ENCODE measurements around the gene KMT2B. TPM values are rescaled to one million over a fixed set of nuclear protein-coding genes. Genes with fewer than 3 reads are reported as not detected.
A peak's percentile ranks its signal among the peaks of the same experiment; 100 is the strongest.

Gene KMT2B
- total and polyA plus RNA-seq, 2 of the 8 experiments (the other 6 are each of a cell fraction or from before 2014, with no cell fraction given), result 26.7 to 38.6 TPM

DNA sequence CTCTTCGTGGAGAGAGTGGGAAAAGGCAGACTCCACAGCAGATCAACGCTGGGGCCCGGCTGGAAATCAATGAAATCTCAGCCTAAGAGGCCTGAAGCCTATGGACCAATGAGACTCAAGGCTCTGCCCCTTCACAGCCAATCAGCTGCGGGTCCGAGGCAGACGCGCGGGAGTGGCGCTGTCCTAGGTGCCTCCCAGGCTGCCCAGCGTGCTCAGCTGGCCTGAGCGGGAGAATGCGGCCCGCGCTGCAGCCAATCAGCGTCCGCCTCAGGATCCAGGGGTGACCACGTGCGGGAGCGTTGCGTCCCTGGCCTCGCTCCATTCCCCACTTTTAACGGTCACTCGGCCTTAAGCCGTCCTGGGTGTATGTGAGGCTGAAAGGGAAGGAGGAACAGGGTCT is 13.6 kb upstream of the KMT2B start, which contains the start of gene ZBTB32:
TSS of gene ZBTB32 (plus strand) at position 341 of the 400 bp plus-strand sequence. CDS start 10,069 bp downstream, outside the sequence.
- H3K4me1 ChIP-seq (replicated peaks in 1 of 4; ENCODE audit: control insufficient read depth in 3 of 4, insufficient read depth in 4 of 4, low read length in 3 of 4), result peaks cover 0 to 4% (median 3%) of the 10 kb centered on the region in 4 experiments; a peak in 4 of 7 replicates
- 52% methylated on average over 18 of the region's 24 CpGs; no CpG with 5 or more reads in 1 of the 2 experiments for WGBS, 2 experiments (ENCODE audit: extremely low coverage in 1 of 2, insufficient coverage in 1 of 2, insufficient read length in 1 of 2, insufficient replicate concordance in 2 of 2, low coverage in 1 of 2, low lambda C conversion rate in 2 of 2, missing lambda C conversion rate in 1 of 2)
- FAIRE-seq (peak; percentile 73), DNase-seq (ENCODE audit: low read depth in 1 of 2, low spot score in 2 of 2) (peak in 1 of 2 experiments; percentile 80)
- no peak within 1 kb of the TSS for H2AFZ ChIP-seq (ENCODE audit: low read length)
- no peaks in the 10 kb centered on the region for H3K79me1 ChIP-seq (ENCODE audit: low read depth, low read length)
- peaks cover 4% of the 10 kb centered on the region; the same call in 1 of the 2 replicates for H3K23me2 ChIP-seq (ENCODE audit: low read depth, low read length)
- no peak within 1 kb of the TSS for H3K4me3 ChIP-seq (ENCODE audit: extremely low read depth in 1 of 4, insufficient read depth in 2 of 4, low read depth in 3 of 4, low read length in 4 of 4)
- no peak within 1 kb of the TSS for H3K56ac ChIP-seq (replicated peaks; ENCODE audit: insufficient read length, low read depth, low read length)
- no peaks in the 10 kb centered on the region; a peak in 1 of 8 replicates for H3K36me3 ChIP-seq (ENCODE audit: control insufficient read depth in 2 of 4, insufficient read depth in 4 of 4, low read length in 3 of 4)
- H2BK120ac ChIP-seq (replicated peaks; ENCODE audit: low read depth, low read length), result no peak within 1 kb of the TSS
- no peak within 1 kb of the TSS for H3K14ac ChIP-seq (ENCODE audit: insufficient read length)
- H4K5ac ChIP-seq (ENCODE audit: insufficient read length, low read depth, low read length), result no peak within 1 kb of the TSS
- no peak within 1 kb of the TSS for H2AK5ac ChIP-seq (ENCODE audit: low read depth, low read length)
- H3K9me3 ChIP-seq (ENCODE audit: insufficient read depth in 2 of 2, low read depth in 1 of 2, low read length in 1 of 2), result peaks cover 0 to 3% of the 10 kb centered on the region in 2 experiments; a peak in 1 of 4 replicates
- no peaks in the 10 kb centered on the region for H4K20me1 ChIP-seq (replicated peaks in 1 of 2; ENCODE audit: control insufficient read depth in 1 of 2, insufficient read depth in 2 of 2, low read length in 2 of 2)
- no peak within 1 kb of the TSS for H3K18ac ChIP-seq (ENCODE audit: extremely low read depth, low read length)
- no peaks in the 10 kb centered on the region for H3K79me2 ChIP-seq (ENCODE audit: control insufficient read depth in 1 of 2, insufficient read depth in 2 of 2, low read length in 2 of 2)
- H3K27ac ChIP-seq (ENCODE audit: low read depth, low read length), result no peak within 1 kb of the TSS
- H4K91ac ChIP-seq (replicated peaks; ENCODE audit: insufficient read length, low read length), result no peak within 1 kb of the TSS
- H2BK20ac ChIP-seq (ENCODE audit: low read length), result no peak within 1 kb of the TSS
- H2BK12ac ChIP-seq (ENCODE audit: low read depth, low read length), result no peak within 1 kb of the TSS
- no peak within 1 kb of the TSS for H2BK15ac ChIP-seq (ENCODE audit: low read length)
- H3K27me3 ChIP-seq (replicated peaks in 1 of 4; ENCODE audit: control insufficient read depth in 3 of 4, extremely low read depth in 1 of 4, insufficient read depth in 3 of 4, low read length in 3 of 4), result peaks cover 2 to 11% (median 11%) of the 10 kb centered on the region in 4 experiments; a peak in 6 of 7 replicates
- ChIA-PET POLR2A (ENCODE audit: partially characterized antibody) (interaction anchor here (0.7 to 3.7 kb wide), 3 partner anchors 9 to 36 kb away, joined by 3 to 28 read pairs (median 9); no protein-coding TSS in a partner anchor), CTCF (ENCODE audit: partially characterized antibody) (interaction anchor here (3.6 to 8.4 kb wide), 2 partner anchors 11 kb away, joined by 20 to 67 read pairs; no protein-coding TSS in a partner anchor)
- H3K9ac ChIP-seq (replicated peaks in 1 of 4; ENCODE audit: extremely low read depth in 1 of 4, low read depth in 3 of 4, low read length in 3 of 4), result no peak within 1 kb of the TSS
- no peak within 1 kb of the TSS; a peak in 1 of 4 replicates for H3K4me2 ChIP-seq (ENCODE audit: insufficient read depth in 1 of 2, low read depth in 2 of 2, low read length in 2 of 2)
- no peak within 1 kb of the TSS for H3K23ac ChIP-seq (ENCODE audit: insufficient read length)
- no peak within 1 kb of the TSS; the same call in 1 of the 2 replicates for H4K8ac ChIP-seq (ENCODE audit: extremely low read depth, insufficient read depth, low read length)
- no peak within 1 kb of the TSS for H3K4ac ChIP-seq (replicated peaks; ENCODE audit: insufficient read length, low read depth, low read length)
- no peak within 1 kb of the TSS for H2BK5ac ChIP-seq (ENCODE audit: low read depth, low read length)
- TF ChIP-seq GTF2F1 (IDR thresholded peaks at IDR 0.05; ENCODE audit: borderline replicate concordance, low read depth, low read length) (peak; percentile 40; the same call in 1 of the 2 replicates), HDAC2 (IDR thresholded peaks at IDR 0.05; ENCODE audit: borderline replicate concordance in 1 of 2, low read depth in 2 of 2, low read length in 2 of 2) (0 out of 4 replicates have a peak, but pooled peaks of 1 of the 2 experiments have one; percentile 79), CREB1 (IDR thresholded peaks at IDR 0.05) (peak; percentile 77), CHD2 (IDR thresholded peaks at IDR 0.05; ENCODE audit: low read length) (peak; percentile 75), SIN3A (conservative IDR thresholded peaks at IDR 0.05 in 1 of 2, IDR thresholded peaks at IDR 0.05 in 1 of 2; ENCODE audit: low read depth in 1 of 2, low read length in 2 of 2) (peak in 1 of 2 experiments; percentile 84; a peak in 2 of 4 replicates), POLR2AphosphoS5 (IDR thresholded peaks at IDR 0.05; ENCODE audit: low read depth, low read length) (peak; percentile 15; the same call in 1 of the 2 replicates), RXRA (IDR thresholded peaks at IDR 0.05; ENCODE audit: insufficient read depth, low read depth, low read length) (no peak), SUZ12 (IDR thresholded peaks at IDR 0.05; ENCODE audit: low read length) (no peak), TAF1 (IDR thresholded peaks at IDR 0.05; ENCODE audit: low read depth, low read length) (no peak), MAX (IDR thresholded peaks at IDR 0.05) (peak; percentile 100), CBX8 (IDR thresholded peaks at IDR 0.05; ENCODE audit: borderline replicate concordance, low read depth, low read length) (no peak), SP1 (IDR thresholded peaks at IDR 0.05; ENCODE audit: low read depth, low read length) (0 out of 2 replicates have a peak, but pooled peaks have one; percentile 33)

Data from H1 (cell line).